NK-92 (cell line): Measurements from ENCODE around the gene CD79A.
"Not testable (repeated sequence)": the region's sequence is repeated elsewhere in the genome, so short reads cannot be mapped to it uniquely, and the experiment has no call there.

ENCODE experiments used
- DNase-seq: peaks from one replicate; lab custom pipeline; 2025; ENCODE audit not compliant: unreplicated experiment; lab: John Stamatoyannopoulos, UW

Gene CD79A

GRCh38 chr19:41862445-41862986, 14.6 kb upstream of the CD79A start:
- DNase-seq: no peak

GRCh38 chr19:41863209-41863931, 13.7 kb upstream of the CD79A start:
- DNase-seq: no peak

- no peak for DNase-seq
These were observed 12.7 kb upstream of the CD79A start for GRCh38 chr19:41864374-41864773.

- no peak for DNase-seq
These were observed 10.8 kb upstream of the CD79A start for GRCh38 chr19:41866284-41866683.

GRCh38 chr19:41868120-41868988, 8.7 kb upstream of the CD79A start:
- no peak for DNase-seq

GRCh38 chr19:41868989-41869300, 8.1 kb upstream of the CD79A start:
- DNase-seq: no peak

- no peak for DNase-seq
These were observed 7.6 kb upstream of the CD79A start for GRCh38 chr19:41869374-41869955.

- no peak for DNase-seq
These were observed 6.6 kb upstream of the CD79A start for GRCh38 chr19:41870401-41870873.

- DNase-seq: no peak
These were observed 5.3 kb upstream of the CD79A start for GRCh38 chr19:41871573-41872383.

- DNase-seq: no peak
These were observed 4.7 kb upstream of the CD79A start for GRCh38 chr19:41872384-41872774.

- no peak for DNase-seq
These were observed 4.1 kb upstream of the CD79A start for GRCh38 chr19:41872775-41873647.

- DNase-seq: not testable (repeated sequence)
These were observed 1.1 kb upstream of the CD79A start for GRCh38 chr19:41875973-41876372.

- DNase-seq: no peak
These were observed 1.1 kb downstream of the CD79A start for GRCh38 chr19:41877916-41878905.

GRCh38 chr19:41879080-41879479, 2.0 kb downstream of the CD79A start:
- no peak for DNase-seq

GRCh38 chr19:41879670-41880328, 2.7 kb downstream of the CD79A start:
- DNase-seq: no peak

- no peak for DNase-seq
These were observed 3.2 kb downstream of the CD79A start for GRCh38 chr19:41880329-41880708.

GRCh38 chr19:41882568-41883462, 5.7 kb downstream of the CD79A start, which contains the start of gene ARHGEF1:
Gene ARHGEF1, plus strand, starts transcription at chr19:41883184. Its CDS starts 4,899 bp downstream, at chr19:41888083.
- DNase-seq: no peak
